Type B pancreatic cell (in vitro differentiated cells): ENCODE data around the gene PTPN14. TPM values are rescaled to one million over a fixed set of nuclear protein-coding genes. Genes with fewer than 3 reads are reported as not detected.

Source experiments
- DNase-seq: peaks from one replicate; pipeline ENCODE4 v3.0.0; 2021; ENCODE audit warnings: mixed read lengths; ENCODE audit not compliant: unreplicated experiment; ENCODE audit errors: extremely low spot score
- H3K27ac Mint-ChIP-seq: 2 replicates; pipeline ENCODE4 v1.8.0; 2021; ENCODE audit warnings: mild to moderate bottlenecking, mixed read lengths
- H3K27me3 Mint-ChIP-seq: 2 replicates; pipeline ENCODE4 v1.8.0; 2021; ENCODE audit warnings: mixed read lengths
- H3K36me3 Mint-ChIP-seq: 2 replicates; pipeline ENCODE4 v1.8.0; 2021; ENCODE audit warnings: mixed read lengths
- H3K4me1 Mint-ChIP-seq: one replicate; pipeline ENCODE4 v1.8.0; 2021; ENCODE audit warnings: mixed read lengths; ENCODE audit not compliant: unreplicated experiment
- H3K4me3 Mint-ChIP-seq: 2 replicates; pipeline ENCODE4 v1.8.0; 2021; ENCODE audit warnings: mild to moderate bottlenecking, mixed read lengths
- H3K9me3 Mint-ChIP-seq: 2 replicates; pipeline ENCODE4 v1.8.0; 2021; ENCODE audit warnings: mixed read lengths
- CTCF ChIP-seq: fragments of 200-600 bp; sonication (generic); conservative IDR thresholded peaks from 2 replicates; pipeline ENCODE4 v1.5.0; 2021; ENCODE audit warnings: antibody characterized with exemption, mild to moderate bottlenecking
- total RNA-seq: library from RNA; stranded (reverse); gene quantifications from 2 replicates; pipeline ENCODE4 v1.2.1, GENCODE V29; 2021; ENCODE audit warnings: low replicate concordance

The PTPN14 gene
- total RNA-seq, 1 donor from 2014 or later, result 29.2 TPM

GRCh38 chr1:214476986-214477870, 74.2 kb downstream of the PTPN14 start:
- Mint-ChIP-seq H3K9me3 (peaks cover 2% of the 10 kb centered on the region), H3K27ac (peak overlapping the region; percentile 79), H3K36me3 (peaks cover 2% of the 10 kb centered on the region), H3K27me3 (no peaks in the 10 kb centered on the region), H3K4me3 (peak overlapping the region; percentile 42), H3K4me1 (peaks cover 36% of the 10 kb centered on the region)
- TF ChIP-seq CTCF, result no peak
- no peak for DNase-seq

DNA sequence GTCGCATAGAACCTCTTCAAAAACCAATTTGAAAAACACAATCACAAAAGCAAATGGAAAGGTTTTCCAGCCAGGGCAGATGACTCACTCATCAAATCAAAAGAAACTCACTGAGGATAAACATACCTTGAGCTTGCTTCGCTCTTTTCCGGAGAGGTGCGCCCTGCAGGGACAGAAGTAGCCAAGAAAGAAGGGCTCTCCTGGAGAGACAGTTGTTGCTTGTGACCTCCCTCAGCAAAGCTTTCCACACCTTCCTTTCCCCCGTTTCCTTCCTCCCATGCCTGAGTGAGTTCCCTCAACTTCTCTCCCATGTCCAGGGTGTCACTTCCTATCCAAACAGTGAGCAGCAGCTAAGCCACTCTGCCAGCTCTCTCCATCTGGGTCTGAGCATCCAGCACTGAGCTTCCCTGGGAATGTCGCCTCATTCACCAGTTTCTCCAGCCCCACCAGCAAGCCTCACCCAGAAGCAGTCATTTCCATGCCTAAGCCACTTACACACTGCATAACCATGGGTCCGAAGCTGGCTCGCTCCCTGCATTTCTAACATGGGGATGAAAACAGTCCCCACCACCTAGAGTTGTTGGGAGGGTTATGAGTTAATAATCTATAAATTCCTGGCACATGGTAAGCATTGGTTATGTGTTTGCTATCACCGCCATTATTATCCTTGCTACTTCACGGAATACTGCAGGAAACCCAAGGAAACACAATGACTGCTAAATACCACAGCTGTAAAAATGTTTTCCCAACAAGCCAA, 75.0 kb downstream of the PTPN14 start:
- H3K4me3 Mint-ChIP-seq, result no peak overlapping the region
- peak overlapping the region; percentile 74 for H3K27ac Mint-ChIP-seq
- peaks cover 5% of the 10 kb centered on the region for H3K9me3 Mint-ChIP-seq
- H3K36me3 Mint-ChIP-seq, result peaks cover 4% of the 10 kb centered on the region
- H3K4me1 Mint-ChIP-seq, result peaks cover 38% of the 10 kb centered on the region
- no peak for TF ChIP-seq CTCF
- no peaks in the 10 kb centered on the region for H3K27me3 Mint-ChIP-seq
- no peak for DNase-seq

GRCh38 chr1:214475746-214476145, 75.7 kb downstream of the PTPN14 start:
- TF ChIP-seq CTCF, result no peak
- H3K4me1 Mint-ChIP-seq, result peaks cover 38% of the 10 kb centered on the region
- peak overlapping the region; percentile 8 for H3K4me3 Mint-ChIP-seq
- DNase-seq, result no peak
- H3K27me3 Mint-ChIP-seq, result no peaks in the 10 kb centered on the region
- H3K27ac Mint-ChIP-seq, result peak overlapping the region; percentile 74
- H3K9me3 Mint-ChIP-seq, result peaks cover 5% of the 10 kb centered on the region
- peaks cover 4% of the 10 kb centered on the region for H3K36me3 Mint-ChIP-seq

DNA sequence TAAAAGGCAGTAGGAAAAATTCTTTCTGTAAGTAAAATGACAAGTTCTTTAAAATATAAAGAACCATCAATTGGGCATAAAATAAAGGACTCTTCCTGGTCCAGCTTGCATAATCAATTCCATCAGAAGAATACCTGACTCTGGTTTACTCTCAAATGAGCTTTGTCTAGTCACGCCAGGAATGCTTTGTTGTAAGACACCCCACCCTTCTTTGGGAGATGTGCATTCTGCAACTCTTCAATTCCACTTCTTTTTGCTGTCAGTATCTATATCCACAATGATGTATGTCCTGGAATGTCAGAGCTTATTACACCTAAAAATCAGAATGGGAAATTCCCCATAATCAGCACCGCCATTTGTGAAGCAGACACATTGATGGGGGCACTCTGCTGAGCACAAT, 76.1 kb downstream of the PTPN14 start:
- Mint-ChIP-seq H3K4me3 (peak overlapping the region; percentile 8), H3K4me1 (peaks cover 38% of the 10 kb centered on the region), H3K9me3 (peaks cover 5% of the 10 kb centered on the region), H3K36me3 (peaks cover 4% of the 10 kb centered on the region), H3K27ac (peak overlapping the region; percentile 74), H3K27me3 (no peaks in the 10 kb centered on the region)
- no peak for DNase-seq
- TF ChIP-seq CTCF, result no peak

GRCh38 chr1:214474467-214474866, 76.9 kb downstream of the PTPN14 start:
- peak overlapping the region; percentile 57 for H3K27ac Mint-ChIP-seq
- H3K4me1 Mint-ChIP-seq, result peaks cover 38% of the 10 kb centered on the region

More at GRCh38 chr1:214474467-214474866, 76.9 kb downstream of the PTPN14 start:
- no peak for TF ChIP-seq CTCF
- H3K36me3 Mint-ChIP-seq, result peaks cover 4% of the 10 kb centered on the region
- no peaks in the 10 kb centered on the region for H3K27me3 Mint-ChIP-seq
- no peak for DNase-seq
- H3K9me3 Mint-ChIP-seq, result peaks cover 5% of the 10 kb centered on the region
- H3K4me3 Mint-ChIP-seq, result no peak overlapping the region
